Panc1 (cell line): Measurements from ENCODE around the gene BASP1. TPM values are rescaled to one million over a fixed set of nuclear protein-coding genes. Genes with fewer than 3 reads are reported as not detected.

Experiments
- ATAC-seq: fragments of 200-7000 bp; cut with Tn5 transposase; 2 replicates; pipeline ENCODE4 v1.9.1; 2020; ENCODE audit warnings: mild to moderate bottlenecking, moderate library complexity
- BruUV-seq: library from RNA; stranded (reverse); fragments of 400-500 nt; replicated peaks from 2 replicates; lab custom pipeline; 2021; lab: Mats Ljungman, UMichigan
- CTCF ChIA-PET: fragments of 300-600 bp; sonication (Branson Sonifier 250); formaldehyde crosslinking; loops from one replicate; lab custom pipeline; 2022; ENCODE audit warnings: antibody characterized with exemption; lab: Charles Lee
- POLR2A ChIA-PET: fragments of 300-600 bp; sonication (Branson Sonifier 250); formaldehyde crosslinking; loops from one replicate; lab custom pipeline; 2022; ENCODE audit warnings: antibody characterized with exemption; lab: Charles Lee
- DNase-seq: peaks from one replicate; pipeline ENCODE4 v3.0.0-alpha.2; 2010; ENCODE audit warnings: low read depth, low spot score
- H3K27ac ChIP-seq: 2 replicates; pipeline ENCODE4 v1.5.1; 2011; ENCODE audit warnings: mild to moderate bottlenecking, low read length, inconsistent platforms
- H3K27me3 ChIP-seq: fragments of 200-500 bp; sonication (Bioruptor generic); 2 replicates; pipeline ENCODE4 v1.6.0; 2014; ENCODE audit warnings: low read length, inconsistent platforms; ENCODE audit not compliant: control insufficient read depth, insufficient read depth
- H3K36me3 ChIP-seq: fragments of 200-500 bp; sonication (Bioruptor generic); 2 replicates; pipeline ENCODE4 v1.5.1; 2014; ENCODE audit warnings: inconsistent platforms, mild to moderate bottlenecking, low read length, moderate library complexity; ENCODE audit not compliant: control insufficient read depth, insufficient read depth
- H3K4me1 ChIP-seq: 2 replicates; pipeline ENCODE4 v1.5.1; 2011; ENCODE audit warnings: inconsistent platforms, mild to moderate bottlenecking, low read length, moderate library complexity; ENCODE audit not compliant: control insufficient read depth, insufficient read depth
- H3K4me3 ChIP-seq, 2 experiments: 2 replicates each; pipeline ENCODE4 v1.5.1; 2011 to 2012; ENCODE audit warnings: low read depth in 2 of 2, low read length in 2 of 2, mild to moderate bottlenecking in 2 of 2, inconsistent platforms in 1 of 2, moderate library complexity in 1 of 2
- H3K9me3 ChIP-seq: fragments of 200-500 bp; sonication (Bioruptor generic); 2 replicates; pipeline ENCODE4 v1.5.1; 2014; ENCODE audit warnings: low read depth, mild to moderate bottlenecking, inconsistent platforms, low read length, moderate library complexity; ENCODE audit not compliant: control insufficient read depth, insufficient read depth
- POLR2AphosphoS5 ChIP-seq: IDR thresholded peaks from 2 replicates; pipeline ENCODE4 v1.6.1; 2012; ENCODE audit warnings: mild to moderate bottlenecking, low read depth, low read length, moderate library complexity
- REST ChIP-seq, 2 experiments: IDR thresholded peaks; 2 replicates each; pipeline ENCODE4 v1.6.1; 2011 to 2012; ENCODE audit warnings: low read depth in 2 of 2, control low read depth in 1 of 2, low read length in 1 of 2, mild to moderate bottlenecking in 1 of 2, moderate library complexity in 1 of 2; ENCODE audit not compliant: insufficient read depth in 1 of 2
- SIN3A ChIP-seq: IDR thresholded peaks from 2 replicates; pipeline ENCODE4 v1.6.1; 2012; ENCODE audit warnings: low read depth, mild to moderate bottlenecking, low read length, moderate library complexity, borderline replicate concordance; ENCODE audit not compliant: insufficient read depth
- TCF7L2 ChIP-seq: IDR thresholded peaks from 2 replicates; pipeline ENCODE4 v1.6.1; 2011; ENCODE audit warnings: mild to moderate bottlenecking, low read depth, low read length, inconsistent platforms
- in situ Hi-C: cut with HindIII; loops from 2 replicates; pipeline ENCODE4 v1.10.0; 2016; ENCODE audit warnings: low sequenced_read_pairs, low pct_unique_long_range_greater_than_20kb
- intact Hi-C: fragments of 100-400 bp; cut with micrococcal nuclease; formaldehyde crosslinking; loops from one replicate; pipeline ENCODE4 v1.10.0; 2022; ENCODE audit not compliant: unreplicated experiment
- total RNA-seq: library from RNA; stranded (reverse); gene quantifications from one replicate; pipeline ENCODE4 v1.2.1, GENCODE V29; 2021; ENCODE audit not compliant: unreplicated experiment
- TF ChIP-seq, protein P1 (sequence below): fragments of 450-650 bp; IDR thresholded peaks from 2 replicates; pipeline ENCODE4 v1.5.1; 2017; ENCODE audit warnings: mild to moderate bottlenecking

The BASP1 gene
- total RNA-seq, 1 experiment from 2014 or later = 217 TPM

DNA sequence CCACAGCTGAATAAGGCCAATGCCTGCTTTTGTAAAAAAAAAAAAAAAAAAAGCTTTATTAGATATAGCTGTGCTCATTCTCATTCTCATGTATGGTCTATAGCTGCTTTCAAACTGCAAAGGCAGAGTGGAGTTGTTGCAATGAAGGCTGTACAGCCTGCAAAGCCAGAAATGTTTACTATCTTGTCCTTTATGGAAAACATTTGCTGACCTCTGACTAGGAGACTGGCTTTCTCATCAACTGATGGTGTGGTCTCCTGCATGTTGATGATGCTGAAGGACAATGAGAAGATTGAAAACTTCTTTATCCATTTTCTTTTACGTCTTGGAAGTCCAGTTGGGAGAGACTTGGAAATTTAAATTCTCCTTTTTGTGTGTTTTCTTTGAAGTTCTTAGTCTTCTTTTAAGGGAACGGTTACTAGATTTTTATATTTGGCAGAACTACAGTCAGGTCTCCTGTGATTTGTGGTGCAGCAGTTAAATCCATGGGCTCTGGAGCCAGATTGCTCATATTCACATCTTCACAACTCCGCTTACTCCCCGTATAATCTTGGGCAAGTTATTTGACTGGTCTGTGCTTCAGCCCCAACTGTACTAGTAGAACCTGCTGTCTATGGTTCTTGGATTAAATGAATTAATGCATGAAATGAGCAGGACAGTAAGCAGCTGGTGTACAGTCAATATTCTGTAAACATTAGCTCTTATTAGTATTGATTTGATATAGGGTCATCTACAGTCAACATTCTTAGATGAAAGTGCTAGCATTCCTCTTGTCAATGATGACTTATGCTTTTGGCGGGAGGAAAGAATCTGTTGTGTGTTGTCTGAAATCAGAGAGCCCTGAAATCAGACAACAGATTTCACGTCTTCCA, 39.7 kb upstream of the BASP1 start:
- Histone ChIP-seq H3K27ac (no peak overlapping the region), H3K4me1 (no peaks in the 10 kb centered on the region), H3K4me3 (no peak overlapping the region), H3K36me3 (no peaks in the 10 kb centered on the region), H3K27me3 (no peaks in the 10 kb centered on the region), H3K9me3 (no peaks in the 10 kb centered on the region)
- in situ Hi-C loops (no loop called here), intact Hi-C loops (no loop called here)
- DNase-seq (no peak), ATAC-seq (no peak)
- ChIA-PET CTCF (interaction anchor here (0.6 kb wide), 1 partner anchor 12 kb away, joined by 3 read pairs; no protein-coding TSS in a partner anchor), POLR2A (interaction anchor here (0.7 kb wide), 1 partner anchor 106 kb away, joined by 14 read pairs; no protein-coding TSS in a partner anchor)
- no peak for TF ChIP-seq SIN3A
- no peak for TF ChIP-seq POLR2AphosphoS5
- no TSS peak for BruUV-seq

DNA sequence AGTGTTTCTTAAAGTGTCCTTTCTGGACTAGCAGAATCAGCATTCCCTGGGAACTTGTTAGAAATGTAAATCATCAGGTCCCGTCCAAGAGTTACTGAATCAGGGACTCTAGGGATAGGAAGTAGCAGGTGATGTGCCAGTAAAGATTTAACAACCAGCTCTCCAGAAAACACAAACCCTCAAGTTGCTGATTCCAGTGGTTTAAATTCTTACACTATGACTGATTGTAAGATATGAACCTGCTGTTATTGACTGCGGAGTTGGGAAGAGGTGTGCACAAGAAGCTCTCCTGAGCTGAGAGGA, 39.1 kb upstream of the BASP1 start:
- H3K9me3 ChIP-seq = no peaks in the 10 kb centered on the region
- no peak for DNase-seq
- TF ChIP-seq SIN3A (no peak), REST (IDR thresholded peaks at IDR 0.05; ENCODE audit: insufficient read depth in 1 of 2, low read depth in 2 of 2, low read length in 1 of 2) (no peak), TCF7L2 (no peak), POLR2AphosphoS5 (no peak)
- TF ChIP-seq, protein P1, sequence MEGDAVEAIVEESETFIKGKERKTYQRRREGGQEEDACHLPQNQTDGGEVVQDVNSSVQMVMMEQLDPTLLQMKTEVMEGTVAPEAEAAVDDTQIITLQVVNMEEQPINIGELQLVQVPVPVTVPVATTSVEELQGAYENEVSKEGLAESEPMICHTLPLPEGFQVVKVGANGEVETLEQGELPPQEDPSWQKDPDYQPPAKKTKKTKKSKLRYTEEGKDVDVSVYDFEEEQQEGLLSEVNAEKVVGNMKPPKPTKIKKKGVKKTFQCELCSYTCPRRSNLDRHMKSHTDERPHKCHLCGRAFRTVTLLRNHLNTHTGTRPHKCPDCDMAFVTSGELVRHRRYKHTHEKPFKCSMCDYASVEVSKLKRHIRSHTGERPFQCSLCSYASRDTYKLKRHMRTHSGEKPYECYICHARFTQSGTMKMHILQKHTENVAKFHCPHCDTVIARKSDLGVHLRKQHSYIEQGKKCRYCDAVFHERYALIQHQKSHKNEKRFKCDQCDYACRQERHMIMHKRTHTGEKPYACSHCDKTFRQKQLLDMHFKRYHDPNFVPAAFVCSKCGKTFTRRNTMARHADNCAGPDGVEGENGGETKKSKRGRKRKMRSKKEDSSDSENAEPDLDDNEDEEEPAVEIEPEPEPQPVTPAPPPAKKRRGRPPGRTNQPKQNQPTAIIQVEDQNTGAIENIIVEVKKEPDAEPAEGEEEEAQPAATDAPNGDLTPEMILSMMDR = no peak
- CTCF ChIA-PET = no interaction called here
- POLR2A ChIA-PET = no interaction called here
- H3K27ac ChIP-seq = no peak overlapping the region
- H3K36me3 ChIP-seq = no peaks in the 10 kb centered on the region
- BruUV-seq = no TSS peak
- in situ Hi-C loops = no loop called here
- H3K4me3 ChIP-seq = no peak overlapping the region
- intact Hi-C loops = no loop called here
- no peak for ATAC-seq
- H3K27me3 ChIP-seq = no peaks in the 10 kb centered on the region
- no peaks in the 10 kb centered on the region for H3K4me1 ChIP-seq
